IPS-NIHi11 (cell line): ENCODE results near the gene C9orf40.

ENCODE experiments used
- DNase-seq: peaks from one replicate; pipeline ENCODE4 v3.0.0; 2012; ENCODE audit warnings: mixed read lengths, low spot score

C9orf40 gene

DNA sequence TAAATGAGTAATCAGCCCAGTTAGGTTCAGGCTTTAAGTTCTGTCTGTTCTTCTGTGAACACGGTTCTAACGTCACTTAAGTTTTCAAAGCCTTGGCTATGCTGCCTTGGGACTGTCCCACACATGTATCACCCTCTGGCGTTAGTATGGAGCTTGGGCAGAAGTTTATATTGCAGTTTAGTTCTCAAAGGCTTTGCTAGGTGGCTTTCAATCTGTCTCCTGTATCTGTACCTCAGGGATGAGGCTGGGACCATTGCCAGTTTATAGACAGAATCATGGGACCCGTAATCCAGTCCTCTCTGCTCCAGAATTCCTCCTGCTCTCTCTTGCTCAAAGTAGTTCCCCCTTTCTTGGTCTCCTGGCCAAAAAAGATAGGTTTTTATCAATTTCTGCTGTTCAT is 12.1 kb downstream of the C9orf40 start:
- no peak for DNase-seq

DNA sequence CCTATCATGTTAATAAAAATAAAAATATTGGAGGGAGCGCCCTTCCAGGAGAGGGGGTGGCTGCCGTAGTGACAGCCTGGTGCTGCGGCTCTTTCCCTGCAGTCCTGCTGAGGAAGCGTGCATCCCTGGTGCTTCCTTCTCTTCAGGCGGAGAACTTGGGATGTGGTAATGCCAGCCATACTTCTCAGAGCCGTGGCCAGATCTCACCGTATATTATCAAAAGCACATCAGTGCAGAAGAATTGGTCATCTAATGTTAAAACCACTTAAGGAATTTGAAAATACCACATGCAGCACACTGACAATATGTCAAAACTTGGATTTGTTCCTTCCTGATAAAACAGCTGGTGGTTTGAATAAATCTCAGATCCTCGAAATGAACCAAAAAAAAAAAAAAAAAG is 17.7 kb downstream of the C9orf40 start:
- no peak for DNase-seq

DNA sequence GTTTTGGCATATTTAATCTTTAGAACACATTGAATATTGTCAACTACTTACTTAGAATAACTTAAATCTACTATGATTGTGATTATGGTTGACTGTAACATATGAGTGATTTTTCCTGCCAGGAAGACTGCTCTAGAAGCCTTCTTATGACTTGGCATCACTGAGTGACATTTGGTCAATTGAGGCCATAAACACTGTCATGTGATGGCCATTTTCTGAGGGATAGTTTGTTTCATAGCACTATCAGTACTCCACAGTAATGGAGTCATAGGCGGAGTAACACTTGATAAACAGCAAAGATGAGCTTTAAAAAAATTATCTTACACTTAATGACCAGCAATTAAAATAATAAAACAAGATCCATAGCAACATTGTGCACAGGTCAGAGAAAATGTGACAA is 31.0 kb downstream of the C9orf40 start:
- DNase-seq: no peak

DNA sequence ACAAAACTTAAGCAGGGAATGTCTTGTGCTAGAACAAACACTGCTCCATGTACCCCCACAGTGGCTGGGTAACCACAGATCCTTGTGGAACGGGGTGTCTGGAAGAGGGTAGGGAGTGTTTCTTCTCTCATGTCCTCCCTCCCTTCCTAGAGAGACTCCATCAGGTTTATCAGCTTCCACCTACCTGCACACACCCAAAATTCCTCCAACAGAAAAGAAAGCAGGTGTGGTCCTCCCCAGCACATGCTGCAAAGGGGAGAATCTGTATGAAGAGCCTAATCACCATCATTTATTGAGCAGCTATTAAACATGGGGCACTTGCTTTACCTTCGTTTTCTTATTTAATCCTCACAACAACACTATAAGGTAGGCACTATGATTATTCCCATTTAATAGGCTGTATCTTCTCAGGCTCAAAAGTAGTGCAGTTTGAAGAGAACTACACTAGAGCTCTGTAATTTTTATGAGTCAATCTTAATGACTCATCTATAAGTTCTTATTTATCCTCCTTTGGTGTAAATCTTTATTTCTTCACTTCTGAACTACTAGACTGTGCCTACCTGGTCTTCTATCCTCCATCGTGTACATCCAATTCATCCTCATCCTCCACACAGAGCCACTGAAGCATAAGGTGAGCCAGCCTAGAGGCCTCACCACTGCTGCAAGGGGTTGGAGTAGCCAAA is 31.6 kb downstream of the C9orf40 start:
- no peak for DNase-seq

DNA sequence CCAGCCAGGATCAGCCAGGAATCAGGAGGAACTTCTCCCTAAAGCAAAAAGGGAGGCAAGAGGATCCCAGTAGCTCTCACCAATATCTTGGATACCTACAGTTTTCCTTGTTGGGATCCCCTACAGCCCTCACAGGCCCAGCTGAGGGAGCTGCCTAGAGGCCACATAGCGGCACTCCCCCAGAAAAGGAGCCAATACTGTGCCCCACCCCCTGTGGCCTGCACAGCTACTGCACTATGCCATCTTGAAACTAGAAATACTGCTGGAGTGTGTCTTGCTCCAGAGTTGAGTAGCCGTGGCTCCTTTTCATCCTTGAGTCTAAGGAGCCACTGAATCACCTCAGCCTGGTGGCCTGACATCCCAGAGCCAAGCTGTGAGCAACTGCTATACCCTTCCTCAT is 42.7 kb downstream of the C9orf40 start:
- DNase-seq: no peak

DNA sequence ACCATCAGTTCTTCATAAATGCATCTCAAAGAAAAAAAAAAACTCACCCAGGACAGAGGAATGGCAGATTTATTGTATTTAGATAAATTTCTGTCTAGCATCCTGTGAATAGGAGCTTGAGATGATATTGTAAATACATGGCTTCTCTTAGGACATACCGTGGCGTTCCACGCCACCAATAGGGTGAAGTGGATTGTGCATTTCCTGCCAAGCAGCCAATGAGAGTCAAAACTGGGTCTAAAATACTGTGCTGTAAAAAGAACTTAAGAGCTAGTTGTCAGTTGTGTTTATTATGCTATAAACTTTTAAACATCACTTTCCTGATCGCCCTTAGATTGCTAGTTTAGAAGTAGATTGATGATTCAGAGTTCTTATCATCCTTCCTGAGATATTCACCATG is 44.0 kb downstream of the C9orf40 start:
- DNase-seq: no peak

DNA sequence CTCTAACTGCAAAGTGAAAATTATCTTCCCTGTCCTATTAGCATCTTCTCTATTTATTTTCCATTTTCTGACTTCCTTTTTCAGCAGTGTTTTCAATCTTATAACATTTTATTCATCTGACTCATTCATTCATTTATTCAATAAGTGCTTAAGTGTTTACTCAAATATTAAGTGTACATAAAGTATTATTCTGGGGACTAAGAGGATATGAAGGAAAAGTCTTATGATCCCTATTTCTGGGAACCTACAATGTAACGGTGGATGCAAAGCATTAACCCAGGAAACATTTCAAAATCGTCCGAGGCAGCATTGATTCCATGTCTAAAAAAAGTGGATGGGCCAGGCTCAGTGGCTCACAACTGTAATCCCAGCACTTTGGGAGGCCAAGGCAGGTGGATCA is 45.6 kb downstream of the C9orf40 start:
- no peak for DNase-seq

DNA sequence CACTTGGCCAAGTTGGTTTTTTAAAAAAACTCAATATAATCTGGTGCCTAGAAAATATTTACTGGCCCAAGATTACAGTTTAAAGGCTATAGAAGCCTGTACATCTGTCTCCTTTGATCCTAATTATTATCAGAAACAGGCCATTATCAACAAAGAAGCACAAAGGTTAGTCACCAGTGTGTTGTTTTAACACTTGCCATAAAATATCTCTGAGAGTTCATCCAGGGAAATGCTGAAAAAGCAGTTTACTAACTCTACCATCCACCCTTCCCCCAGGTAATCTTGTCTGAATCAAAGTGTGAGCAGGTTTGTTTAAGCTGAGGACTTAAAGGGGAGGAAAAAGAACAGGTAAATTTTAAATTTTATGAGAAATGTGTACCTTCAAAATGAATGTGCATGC is 51.7 kb downstream of the C9orf40 start:
- DNase-seq: no peak
